Gastroesophageal sphincter (tissue), 4 donors: ENCODE data around the gene FAM83G. TPM values are rescaled to one million over a fixed set of nuclear protein-coding genes. Genes with fewer than 3 reads are reported as not detected.

ENCODE experiments used
- ATAC-seq: fragments of 150-250 bp; one replicate; pipeline ENCODE4 v1.9.1; 2016; ENCODE audit warnings: mild to moderate bottlenecking, moderate library complexity
- H3K27ac ChIP-seq, 4 donors: fragments of 200-600 bp; sonication (generic) in 3 of 4; 1 replicate in 3 of 4; 2 replicates in 1 of 4; pipeline ENCODE4 v1.5.1; 2016 to 2019
- H3K27me3 ChIP-seq: fragments of 200-600 bp; sonication (generic); one replicate; pipeline ENCODE4 v1.5.1; 2019
- H3K36me3 ChIP-seq, 2 donors: fragments of 200-600 bp; sonication (generic); one replicate each; pipeline ENCODE4 v1.5.1; 2019; ENCODE audit warnings: control low read depth in 1 of 2
- H3K4me1 ChIP-seq, 3 donors: fragments of 200-600 bp; sonication (generic); 1 replicate in 2 of 3; 2 replicates in 1 of 3; pipeline ENCODE4 v1.5.1; 2016 to 2019; ENCODE audit warnings: control low read depth in 2 of 3
- H3K4me3 ChIP-seq, 2 donors: fragments of 200-600 bp; sonication (generic); one replicate each; pipeline ENCODE4 v1.5.1; 2019; ENCODE audit warnings: mild to moderate bottlenecking in 1 of 2, moderate library complexity in 1 of 2
- H3K9me3 ChIP-seq, 3 donors: fragments of 200-600 bp; sonication (generic); one replicate each; pipeline ENCODE4 v1.5.1; 2017 to 2019; ENCODE audit warnings: control low read depth in 2 of 3
- EP300 ChIP-seq: sonication (generic); formaldehyde crosslinking; IDR thresholded peaks from one replicate; pipeline ENCODE4 v1.6.1; 2017; ENCODE audit warnings: antibody characterized with exemption, mild to moderate bottlenecking
- POLR2A ChIP-seq, 2 donors: fragments of 450-650 bp; IDR thresholded peaks; one replicate each; pipeline ENCODE4 v1.6.1; 2017; ENCODE audit warnings: antibody characterized with exemption in 2 of 2, mild to moderate bottlenecking in 2 of 2, moderate library complexity in 1 of 2
- POLR2AphosphoS5 ChIP-seq: sonication (generic); formaldehyde crosslinking; IDR thresholded peaks from one replicate; pipeline ENCODE4 v1.6.1; 2017; ENCODE audit warnings: antibody characterized with exemption
- WGBS, 2 donors: methylation state at CpG; one replicate each; pipeline ENCODE4 v1.1.5; 2018; ENCODE audit warnings: low coverage in 1 of 2; 5-methylcytosine and 5-hydroxymethylcytosine counted together
- total RNA-seq, 4 donors: library from RNA; depleted of rRNA; stranded (reverse); fragments of >200 nt; gene quantifications; one replicate each; pipeline ENCODE4 v1.1.0, GENCODE V29; 2016
- TF ChIP-seq, protein P1 (sequence below), 4 experiments: fragments of 200-600 bp in 2 of 4; fragments of 450-650 bp in 2 of 4; sonication (generic) in 1 of 4; IDR thresholded peaks; one replicate each; pipeline ENCODE4 v1.5.1; 2017 to 2019; ENCODE audit warnings: antibody characterized with exemption in 4 of 4, mild to moderate bottlenecking in 2 of 4, moderate library complexity in 2 of 4

FAM83G gene
- total RNA-seq, 4 donors from 2014 or later = 6.7 to 17.9 (median 11.7) TPM

DNA sequence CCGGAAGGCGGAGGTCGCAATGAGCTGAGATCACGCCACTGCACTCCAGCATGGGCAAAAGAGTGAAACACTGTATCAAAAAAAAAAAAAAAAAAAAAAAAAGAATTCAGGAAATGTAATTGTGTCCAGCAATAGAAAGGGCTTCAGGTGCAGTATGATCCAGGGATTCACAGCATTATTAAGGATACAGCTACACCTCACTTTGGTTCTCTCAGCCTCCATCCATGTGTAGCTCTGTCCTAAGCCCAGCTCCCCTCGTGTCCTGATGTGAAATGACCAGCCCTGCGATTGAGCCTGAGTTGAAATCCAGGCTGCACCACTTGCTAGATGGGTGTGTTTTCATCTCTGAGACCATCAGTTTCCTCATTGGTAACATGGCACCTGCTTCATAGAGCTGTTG is 49.6 kb downstream of the FAM83G start:
- no peak for ATAC-seq
- H3K27me3 ChIP-seq = no peaks in the 10 kb centered on the region
- no peaks in the 10 kb centered on the region for H3K36me3 ChIP-seq
- no peak overlapping the region for H3K27ac ChIP-seq
- no peak overlapping the region for H3K4me3 ChIP-seq
- TF ChIP-seq POLR2AphosphoS5 (no peak), EP300 (no peak), POLR2A (IDR thresholded peaks at IDR 0.05) (no peak)
- TF ChIP-seq, protein P1, sequence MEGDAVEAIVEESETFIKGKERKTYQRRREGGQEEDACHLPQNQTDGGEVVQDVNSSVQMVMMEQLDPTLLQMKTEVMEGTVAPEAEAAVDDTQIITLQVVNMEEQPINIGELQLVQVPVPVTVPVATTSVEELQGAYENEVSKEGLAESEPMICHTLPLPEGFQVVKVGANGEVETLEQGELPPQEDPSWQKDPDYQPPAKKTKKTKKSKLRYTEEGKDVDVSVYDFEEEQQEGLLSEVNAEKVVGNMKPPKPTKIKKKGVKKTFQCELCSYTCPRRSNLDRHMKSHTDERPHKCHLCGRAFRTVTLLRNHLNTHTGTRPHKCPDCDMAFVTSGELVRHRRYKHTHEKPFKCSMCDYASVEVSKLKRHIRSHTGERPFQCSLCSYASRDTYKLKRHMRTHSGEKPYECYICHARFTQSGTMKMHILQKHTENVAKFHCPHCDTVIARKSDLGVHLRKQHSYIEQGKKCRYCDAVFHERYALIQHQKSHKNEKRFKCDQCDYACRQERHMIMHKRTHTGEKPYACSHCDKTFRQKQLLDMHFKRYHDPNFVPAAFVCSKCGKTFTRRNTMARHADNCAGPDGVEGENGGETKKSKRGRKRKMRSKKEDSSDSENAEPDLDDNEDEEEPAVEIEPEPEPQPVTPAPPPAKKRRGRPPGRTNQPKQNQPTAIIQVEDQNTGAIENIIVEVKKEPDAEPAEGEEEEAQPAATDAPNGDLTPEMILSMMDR (IDR thresholded peaks at IDR 0.05) = no peak
- no peaks in the 10 kb centered on the region for H3K4me1 ChIP-seq
- H3K9me3 ChIP-seq = no peaks in the 10 kb centered on the region
- WGBS, 2 donors = 90% methylated on average over 2 of the region's 6 CpGs; no CpG with 5 or more reads in 1 of the 2 donors

DNA sequence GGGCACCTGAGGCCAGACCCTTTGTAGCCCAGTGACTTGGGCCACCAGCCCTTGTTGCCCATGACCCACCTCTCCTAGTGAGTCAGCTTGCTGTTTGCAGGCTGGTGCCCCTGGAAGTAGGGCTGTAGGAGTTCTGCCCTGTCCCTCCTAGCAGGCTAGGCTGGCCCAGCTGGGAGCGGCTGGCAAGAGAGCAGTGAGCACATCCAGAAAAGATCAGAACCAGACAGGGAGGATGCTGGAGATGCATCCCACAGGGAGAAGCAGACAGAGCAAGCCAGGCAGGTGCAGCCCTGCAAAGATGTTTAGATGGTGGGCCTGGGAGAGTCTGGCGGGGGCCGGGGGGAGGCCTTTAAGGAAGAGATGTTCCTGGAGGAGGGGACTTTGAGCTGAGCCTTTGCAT is 50.2 kb downstream of the FAM83G start:
- H3K4me1 ChIP-seq = no peaks in the 10 kb centered on the region
- peaks cover 6% of the 10 kb centered on the region for H3K27me3 ChIP-seq
- TF ChIP-seq POLR2A (IDR thresholded peaks at IDR 0.05) = no peak
- TF ChIP-seq, protein P1 (IDR thresholded peaks at IDR 0.05) = no peak
- no peaks in the 10 kb centered on the region for H3K9me3 ChIP-seq
- ATAC-seq = no peak
- 61 to 79% methylated on average over 2 of the region's 3 CpGs for WGBS, 2 donors
- H3K36me3 ChIP-seq = no peaks in the 10 kb centered on the region
- H3K4me3 ChIP-seq = no peak overlapping the region
- H3K27ac ChIP-seq = no peak overlapping the region

- H3K4me1 ChIP-seq = no peaks in the 10 kb centered on the region
- H3K9me3 ChIP-seq = no peaks in the 10 kb centered on the region
- 90 to 100% methylated on average over 1 to 5 of the region's 14 CpGs for WGBS, 2 donors
- H3K27me3 ChIP-seq = peaks cover 11% of the 10 kb centered on the region
- TF ChIP-seq, protein P1 (IDR thresholded peaks at IDR 0.05) = no peak
- TF ChIP-seq EP300 = no peak
- no peak for TF ChIP-seq POLR2A (IDR thresholded peaks at IDR 0.05)
- TF ChIP-seq POLR2AphosphoS5 = no peak
- H3K27ac ChIP-seq = no peak overlapping the region
- ATAC-seq = no peak
- no peaks in the 10 kb centered on the region for H3K36me3 ChIP-seq
- H3K4me3 ChIP-seq = no peak overlapping the region
Measured at GRCh38 chr17:18953231-18953728, 51.3 kb downstream of the FAM83G start.

DNA sequence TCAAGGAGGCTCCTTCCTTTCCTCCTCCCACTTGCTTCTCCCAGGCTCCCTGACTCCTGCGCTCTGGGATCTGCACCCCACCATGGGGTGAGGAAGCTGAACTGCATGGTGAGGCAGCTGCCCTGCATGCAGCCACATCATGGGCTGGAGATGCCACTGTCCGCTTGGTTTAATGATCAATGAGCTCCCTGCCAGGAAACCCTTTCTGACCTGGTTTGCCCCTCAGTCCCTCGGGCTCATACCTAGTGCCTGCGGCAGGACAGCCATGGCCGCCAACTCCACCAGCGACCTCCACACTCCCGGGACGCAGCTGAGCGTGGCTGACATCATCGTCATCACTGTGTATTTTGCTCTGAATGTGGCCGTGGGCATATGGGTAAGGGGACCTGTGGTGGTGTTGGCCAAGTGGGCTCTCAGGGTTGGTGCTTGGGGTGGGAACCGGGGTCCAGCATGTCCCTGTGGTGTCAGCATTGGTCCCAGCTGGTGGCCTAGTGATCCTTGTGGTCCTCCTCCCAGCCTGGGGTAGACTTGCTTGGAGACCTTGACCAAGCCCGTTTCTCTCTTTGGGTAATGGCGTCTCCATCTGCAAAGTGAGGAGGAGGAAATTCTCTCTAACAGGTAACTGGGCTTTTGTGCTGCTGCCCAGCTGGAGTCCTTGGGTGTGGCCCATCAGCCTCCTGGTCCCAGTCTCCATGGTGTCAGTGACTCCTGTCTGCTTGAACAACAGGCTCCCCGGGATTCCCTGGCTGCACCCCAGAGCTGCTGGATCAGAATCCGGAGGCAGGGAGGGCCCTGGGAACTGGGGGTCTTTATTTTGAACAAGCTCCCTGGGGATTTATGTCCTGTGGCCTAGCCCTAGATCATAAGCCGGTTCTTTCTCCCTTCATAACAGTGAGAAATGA is 52.4 kb downstream of the FAM83G start, which contains the start of gene SLC5A10:
Gene SLC5A10, plus strand, starts transcription at position 225 of the 902 bp plus-strand sequence. Its CDS starts 41 bp downstream, at position 266.
- Histone ChIP-seq H3K4me1 (no peaks in the 10 kb centered on the region), H3K27ac (no peak within 1 kb of the TSS), H3K9me3 (no peaks in the 10 kb centered on the region), H3K4me3 (no peak within 1 kb of the TSS), H3K27me3 (peaks cover 11% of the 10 kb centered on the region), H3K36me3 (no peaks in the 10 kb centered on the region)
- 86 to 100% methylated on average over 2 of the region's 17 CpGs for WGBS, 2 donors
- TF ChIP-seq EP300 = no peak
- TF ChIP-seq POLR2A (IDR thresholded peaks at IDR 0.05) = no peak
- TF ChIP-seq, protein P1 (IDR thresholded peaks at IDR 0.05) = no peak
- no peak for TF ChIP-seq POLR2AphosphoS5
- ATAC-seq = no peak
